HG03469 (cell line): ENCODE results near the gene BCLAF1.
"Not testable (repeated sequence)": the region's sequence is repeated elsewhere in the genome, so short reads cannot be mapped to it uniquely, and the experiment has no call there.

Source experiments
- ATAC-seq: cut with Tn5 transposase; IDR thresholded peaks from one replicate; pipeline ENCODE4 v1.9.1; 2021; ENCODE audit warnings: mild to moderate bottlenecking, moderate library complexity, moderate number of reproducible peaks; ENCODE audit not compliant: unreplicated experiment

BCLAF1 gene

DNA sequence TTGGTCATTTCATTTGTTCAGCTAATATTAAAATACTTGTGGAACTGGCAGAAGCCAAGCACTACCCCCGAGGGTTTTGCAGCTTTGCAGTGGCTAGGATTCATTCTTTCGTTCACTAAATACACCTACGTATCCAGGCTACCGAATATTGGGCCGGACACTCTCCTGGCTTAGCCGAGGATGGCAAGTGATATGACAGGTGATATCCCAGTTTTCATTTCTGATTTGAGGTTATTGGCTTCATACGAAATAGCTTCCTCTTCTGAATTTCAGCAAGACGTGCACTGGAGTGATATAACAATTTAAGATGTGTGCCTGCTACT lies 39.0 kb downstream of the BCLAF1 start:
- peak; percentile 0 for ATAC-seq

DNA sequence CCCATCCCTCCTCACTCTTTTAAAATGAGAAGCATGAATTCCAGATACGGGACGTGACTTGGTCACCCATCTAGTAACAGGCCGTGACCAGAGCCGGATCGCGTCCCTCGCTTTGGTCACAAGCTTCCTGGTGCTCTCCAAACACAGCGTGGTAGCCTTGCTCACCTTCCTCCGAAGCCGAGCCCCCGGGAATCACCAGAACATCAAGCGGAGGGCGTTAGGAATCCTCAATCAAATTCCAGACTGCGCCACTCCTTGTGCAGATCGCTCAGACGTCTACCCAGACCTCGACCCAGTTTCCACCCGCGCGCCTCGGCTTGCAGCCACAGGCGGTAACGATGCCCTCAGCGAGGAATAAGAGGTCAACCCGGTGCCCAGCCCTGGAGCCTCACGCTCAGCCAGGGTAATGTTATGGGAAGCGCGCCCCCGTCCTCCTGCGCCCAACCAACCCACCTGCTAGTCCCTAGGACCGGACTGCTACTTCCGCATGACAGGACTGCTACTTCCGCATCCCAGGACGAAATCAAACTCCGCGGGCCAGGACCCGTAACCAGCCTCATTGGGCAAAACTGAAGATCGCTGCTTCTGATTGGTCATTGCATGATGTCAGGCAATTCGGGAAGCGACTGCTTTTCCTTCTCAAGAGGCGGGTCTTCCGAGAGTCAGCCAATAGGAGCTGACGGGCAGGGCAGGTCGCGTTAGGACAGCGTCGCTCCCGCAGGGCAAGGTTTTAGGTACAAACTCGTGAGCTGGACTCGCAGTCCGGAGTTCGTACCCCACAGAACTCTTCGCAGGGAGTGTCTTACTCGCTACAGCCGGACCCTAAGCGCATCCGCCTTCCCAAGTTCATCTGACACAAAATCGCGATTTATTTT lies 39.6 kb downstream of the BCLAF1 start, which contains the start of gene MTFR2:
Gene MTFR2 (minus strand): TSS at position 501 of the 875 bp plus-strand sequence. CDS start 1,212 bp downstream, outside the sequence.
- ATAC-seq = peak; percentile 96

DNA sequence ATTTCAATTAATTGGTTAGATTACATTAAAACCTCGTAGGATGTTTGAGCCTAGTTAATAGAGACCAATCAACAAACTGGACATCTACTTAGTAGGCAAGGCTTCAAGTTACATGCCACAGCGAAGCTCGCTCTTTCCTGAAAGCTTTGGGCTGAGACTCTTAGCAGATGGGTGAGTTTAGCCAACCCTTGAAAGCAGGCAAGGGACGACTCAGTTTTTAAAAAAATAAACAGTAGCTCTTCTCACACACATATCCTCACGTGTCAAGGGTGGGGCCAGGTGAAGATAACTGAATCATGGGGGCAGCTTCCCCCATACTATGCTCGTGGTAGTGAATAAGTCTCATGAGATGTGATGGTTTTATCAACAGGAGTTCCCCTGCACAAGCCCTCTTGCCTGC lies 40.3 kb downstream of the BCLAF1 start:
- no peak for ATAC-seq

DNA sequence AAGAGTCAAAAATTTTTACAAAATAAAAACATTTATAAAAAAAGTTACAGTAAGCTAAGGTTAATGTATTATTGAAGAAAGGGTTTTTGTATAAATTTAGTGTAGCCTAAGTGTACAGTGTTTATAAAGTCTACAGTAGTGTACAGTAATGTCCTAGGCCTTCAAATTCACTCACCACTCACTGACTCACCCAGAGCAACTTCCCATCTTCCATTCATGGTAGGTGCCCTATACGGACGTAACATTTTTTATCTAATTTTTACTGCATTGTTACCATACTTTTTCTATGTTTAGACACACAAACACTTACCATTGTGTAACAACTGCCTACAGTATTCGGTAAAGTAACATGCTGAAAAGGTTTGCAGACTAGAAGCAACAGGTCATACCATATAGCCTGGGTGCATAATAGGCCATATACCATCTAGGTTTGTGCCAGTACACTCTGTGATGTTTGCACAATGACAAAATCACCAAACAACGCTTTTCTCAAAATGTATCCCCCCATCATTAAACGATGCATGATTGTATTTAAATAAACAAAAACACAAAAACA lies 45.5 kb downstream of the BCLAF1 start:
- ATAC-seq = no peak

DNA sequence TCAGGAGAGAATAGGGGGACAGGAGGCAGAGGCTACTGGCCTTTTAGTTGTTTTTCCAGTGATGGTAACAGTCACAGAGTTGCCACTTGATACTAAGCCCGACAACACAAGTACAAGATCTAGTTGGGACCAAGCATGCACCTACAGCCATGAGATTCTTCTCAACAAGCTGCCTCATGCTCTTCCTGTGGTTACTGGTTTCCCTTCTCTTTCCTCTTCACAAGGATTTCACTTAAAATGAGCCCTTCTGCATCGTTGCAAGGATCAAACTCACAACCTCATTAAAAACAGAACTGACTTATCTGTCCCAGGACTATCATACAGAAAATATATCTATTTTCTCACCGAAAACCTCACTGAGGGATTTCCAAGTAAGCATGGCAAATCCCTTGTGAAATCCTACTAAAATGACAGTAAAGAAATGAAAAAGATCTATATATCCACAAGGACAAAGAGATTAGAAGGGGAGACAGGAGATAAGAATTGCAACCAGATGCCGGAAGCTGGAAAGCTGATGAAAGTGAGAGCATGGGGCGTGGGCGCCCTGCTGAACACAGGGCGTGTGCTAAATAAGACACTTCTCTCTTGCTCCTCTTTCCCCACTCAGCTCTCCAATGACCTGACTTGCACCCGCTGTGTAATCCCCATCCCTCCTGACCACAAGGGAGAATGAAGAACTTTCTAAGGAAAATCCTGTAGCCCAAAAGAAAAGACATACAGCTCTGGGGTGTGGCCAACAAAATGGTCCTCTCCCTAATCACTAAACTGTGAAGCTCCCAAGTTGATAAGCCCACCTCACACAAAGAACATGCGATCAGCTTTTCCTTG lies 53.0 kb downstream of the BCLAF1 start:
- ATAC-seq = no peak

DNA sequence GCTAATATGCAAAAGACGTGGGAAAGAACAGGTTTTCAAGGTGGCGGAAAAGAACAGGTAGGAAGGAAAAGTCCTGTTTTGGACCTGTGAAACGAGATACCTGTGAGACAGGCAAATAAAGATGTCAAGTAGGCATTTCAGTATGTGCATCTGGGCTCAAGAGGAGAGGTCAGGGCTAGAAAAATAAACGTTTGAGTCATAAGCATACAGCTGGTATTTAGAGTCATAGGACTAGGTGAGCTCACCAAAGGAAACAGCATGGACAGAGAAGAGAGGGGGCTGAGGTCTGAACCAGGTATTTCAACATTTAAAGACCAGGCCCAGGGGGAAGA lies 54.4 kb downstream of the BCLAF1 start:
- no peak for ATAC-seq

DNA sequence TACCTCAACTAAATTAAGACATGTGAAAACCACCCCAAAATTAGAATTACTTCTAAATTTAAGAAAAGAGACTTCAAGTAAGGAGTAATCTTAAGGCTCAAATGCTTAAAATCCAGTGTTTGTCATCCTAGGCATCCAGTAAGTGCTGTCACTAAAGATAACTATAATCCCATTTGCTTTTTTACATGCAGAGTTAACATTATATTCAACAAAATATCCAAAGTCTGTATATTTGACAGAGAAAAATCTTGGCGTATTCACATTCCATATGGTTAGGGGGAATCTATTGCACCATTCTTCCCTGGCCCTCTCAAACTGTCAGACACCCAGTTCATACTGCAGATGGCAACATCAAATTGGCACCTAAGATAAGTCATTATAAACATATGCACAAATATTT lies 56.9 kb downstream of the BCLAF1 start:
- ATAC-seq = no peak

DNA sequence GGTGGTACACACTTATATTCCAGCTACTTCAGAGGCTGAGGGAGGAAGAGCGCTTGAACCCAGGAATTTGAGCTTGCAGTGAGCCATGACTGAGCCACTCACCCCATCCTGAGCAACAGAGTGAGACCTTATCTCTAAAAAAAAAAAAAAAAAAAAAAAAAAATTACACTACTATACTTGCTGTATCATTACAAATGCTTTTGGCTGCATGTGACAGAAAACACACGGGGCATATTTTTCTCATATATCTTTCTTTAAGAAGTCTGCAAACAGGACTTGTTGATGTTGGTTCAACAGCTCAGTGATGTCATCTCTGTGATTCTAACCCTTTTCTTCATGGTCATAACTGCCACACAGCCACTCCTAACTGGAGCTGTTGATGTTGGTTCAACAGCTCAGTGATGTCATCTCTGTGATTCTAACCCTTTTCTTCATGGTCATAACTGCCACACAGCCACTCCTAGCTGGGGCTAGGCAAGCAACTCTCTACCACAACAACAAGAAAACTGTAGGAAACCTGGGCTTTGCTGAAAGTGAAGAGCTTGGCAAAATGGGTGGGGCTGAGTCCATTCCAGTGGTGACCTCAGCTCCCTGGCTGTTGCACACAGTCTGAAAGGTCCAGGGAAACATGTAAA lies 59.3 kb downstream of the BCLAF1 start:
- no peak for ATAC-seq

DNA sequence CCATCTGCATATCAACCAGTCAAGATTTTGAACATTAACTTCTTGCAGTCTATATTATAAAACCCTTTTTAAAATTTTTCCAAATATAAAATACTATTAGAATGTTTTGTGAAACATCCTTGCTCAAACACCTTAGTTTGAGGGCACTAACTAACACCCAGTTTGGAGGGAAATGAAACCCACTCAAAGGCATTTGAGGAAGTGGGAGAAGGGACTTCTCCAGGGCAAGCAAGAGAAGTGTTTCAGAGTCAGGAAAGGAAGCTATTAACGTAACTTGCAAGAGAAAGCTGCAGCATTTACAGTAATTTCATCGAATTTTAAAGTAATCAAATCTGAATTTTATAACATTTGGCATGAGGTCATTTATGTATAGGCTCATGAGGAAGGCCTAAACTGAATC lies 60.8 kb downstream of the BCLAF1 start:
- peak; percentile 53 for ATAC-seq

DNA sequence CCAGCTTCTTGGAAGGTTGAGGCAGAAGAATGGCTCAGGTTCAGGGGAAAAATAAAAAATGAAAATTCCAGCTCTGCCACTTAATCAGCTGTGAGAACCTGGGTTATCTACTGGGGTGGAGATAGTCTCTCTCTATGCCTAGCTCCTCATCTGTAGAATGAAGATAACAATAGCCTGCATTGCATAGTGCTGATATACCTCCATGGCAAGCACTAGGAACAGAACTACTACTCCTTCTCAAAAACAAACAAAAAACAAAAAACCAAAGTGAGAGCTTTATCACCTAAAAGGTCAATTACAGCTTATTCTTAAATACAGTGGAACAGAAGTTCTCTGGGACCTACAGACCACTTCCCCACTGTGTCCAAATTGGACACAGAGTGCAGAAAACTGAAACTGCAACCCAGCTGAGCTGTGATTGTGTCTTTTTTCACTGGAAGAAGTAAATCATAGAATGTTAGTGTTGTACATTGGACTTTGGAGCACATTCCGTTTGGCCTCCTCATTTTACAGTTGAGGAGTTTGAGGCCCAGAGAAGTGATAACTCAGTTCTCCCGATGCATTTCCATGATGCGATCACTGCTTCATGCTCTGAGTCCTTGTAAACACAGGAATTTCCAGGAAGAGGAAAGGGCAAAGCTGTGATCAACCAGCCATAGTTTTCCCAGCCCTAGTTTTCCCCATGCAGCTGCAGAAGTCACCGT lies 62.8 kb downstream of the BCLAF1 start:
- ATAC-seq = no peak

DNA sequence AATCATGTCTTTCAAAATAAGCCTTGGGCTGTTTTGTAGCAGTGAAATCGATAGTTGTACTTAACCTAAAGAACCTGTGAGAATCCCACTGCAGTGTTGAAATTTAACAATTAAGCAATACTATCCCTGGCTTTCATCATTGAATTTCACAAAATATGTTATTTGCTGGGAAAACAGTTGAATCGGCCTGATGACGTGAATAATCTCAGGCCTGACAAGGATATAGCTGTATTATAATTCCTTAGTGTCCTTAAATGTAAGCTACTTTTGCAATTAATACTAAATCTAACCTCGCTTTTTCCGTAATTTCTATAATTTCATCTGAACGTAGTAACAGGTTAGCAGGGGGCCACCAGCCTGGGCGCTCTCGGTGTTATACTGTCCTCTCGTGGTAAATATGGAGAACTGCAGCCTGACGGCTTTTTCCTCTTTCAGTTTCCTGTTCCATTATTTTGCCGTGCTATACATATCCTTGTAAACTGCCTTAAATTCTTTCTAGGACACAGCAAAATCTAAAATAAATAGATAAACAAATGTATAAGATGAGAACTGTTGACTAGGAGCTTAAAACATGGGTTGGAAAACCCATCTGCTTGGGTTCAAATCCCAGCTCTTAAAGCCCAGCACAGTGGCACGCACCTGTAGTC lies 63.5 kb downstream of the BCLAF1 start:
- no peak for ATAC-seq

DNA sequence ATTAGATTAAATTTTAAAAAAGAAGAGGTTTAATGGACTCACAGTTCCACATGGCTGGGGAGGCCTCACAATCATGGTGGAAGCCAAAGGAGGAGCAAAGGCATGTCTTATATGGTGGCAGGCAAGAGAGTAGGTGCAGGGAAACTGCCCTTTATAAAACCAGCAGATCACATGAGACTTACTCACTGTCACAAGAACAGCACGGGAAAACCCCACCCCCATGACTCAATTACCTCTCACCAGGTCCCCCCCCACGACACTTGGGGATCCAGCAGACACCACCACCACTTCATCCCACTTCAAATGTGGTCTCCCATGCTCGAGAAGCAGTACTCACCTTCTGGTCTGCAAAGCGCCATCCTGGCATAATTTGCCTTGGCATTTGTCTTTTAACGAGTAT lies 64.2 kb downstream of the BCLAF1 start:
- ATAC-seq = no peak

DNA sequence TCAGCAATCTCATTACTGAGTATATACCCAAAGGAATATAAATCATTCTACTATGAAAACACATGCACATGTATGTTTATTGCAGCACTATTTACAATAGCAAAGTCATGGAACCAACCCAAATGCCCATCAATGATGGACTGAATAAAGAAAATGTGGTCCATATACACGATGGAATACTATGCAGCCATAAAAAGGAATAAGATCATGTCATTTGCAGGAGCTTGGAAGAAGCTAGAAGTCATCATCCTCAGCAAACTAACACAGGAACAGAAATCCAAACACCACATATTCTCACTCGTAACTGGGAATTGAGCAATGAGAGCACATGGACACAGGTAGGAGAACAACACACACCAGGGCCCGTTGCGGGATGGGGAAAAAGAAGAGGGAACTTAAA lies 64.7 kb downstream of the BCLAF1 start:
- ATAC-seq = not testable (repeated sequence)

DNA sequence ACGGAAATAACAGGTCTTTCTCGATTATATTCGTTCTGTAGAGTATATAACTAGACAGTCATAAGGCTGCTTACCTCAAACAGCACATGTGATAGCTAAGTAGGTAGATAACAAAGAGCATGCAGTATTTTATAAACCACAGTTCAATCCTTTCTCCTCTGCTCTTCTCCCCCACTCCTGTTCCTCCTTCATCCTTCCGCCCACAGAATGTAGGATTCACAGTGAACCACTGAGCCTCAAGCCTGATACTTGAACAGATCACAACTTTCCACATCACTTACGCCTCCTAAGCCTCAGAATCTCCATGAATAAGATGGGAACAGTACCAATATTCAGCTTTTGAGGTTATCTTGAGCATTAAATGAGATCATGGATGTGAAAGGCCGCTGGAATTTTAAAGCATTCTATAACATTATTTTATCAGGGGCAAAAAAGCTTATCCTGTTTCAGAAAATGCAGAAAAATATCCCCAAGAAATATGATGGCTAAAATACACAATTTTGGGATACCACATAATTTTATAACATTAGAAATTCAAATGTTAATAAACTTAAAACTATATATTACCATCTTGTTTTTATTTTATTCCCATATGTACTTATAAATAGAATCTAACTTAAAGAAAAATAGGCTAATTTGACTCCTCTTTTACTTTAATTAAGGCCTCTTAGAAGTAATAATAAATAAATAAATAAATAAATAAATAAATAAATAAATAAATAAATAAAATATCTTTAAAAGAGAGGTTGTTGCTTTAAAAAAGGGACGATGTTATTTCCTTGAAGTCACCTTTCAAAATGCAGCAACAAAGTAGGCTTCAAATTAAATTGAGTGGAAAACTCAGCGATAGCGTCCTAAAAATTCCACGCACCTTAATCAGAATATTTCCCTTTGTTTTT lies 72.9 kb downstream of the BCLAF1 start:
- no peak for ATAC-seq

DNA sequence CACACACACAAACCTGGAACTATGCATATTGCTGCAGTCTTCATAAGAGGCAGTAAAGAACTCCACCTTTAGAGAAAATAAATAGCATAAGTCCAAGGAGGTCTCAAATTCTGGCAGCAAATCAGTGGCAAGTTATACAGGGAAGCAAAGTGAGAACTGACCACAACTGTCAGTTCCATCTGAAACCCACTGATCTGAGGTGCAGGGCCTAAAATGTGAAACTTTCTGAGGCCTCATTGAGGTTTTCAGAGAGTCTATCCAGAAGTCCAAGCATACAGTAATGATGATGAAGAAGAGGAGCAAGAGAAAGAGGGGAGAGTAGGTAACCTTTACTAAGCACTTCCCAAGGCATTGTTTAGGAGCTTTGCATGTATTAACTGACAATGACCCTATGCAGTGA lies 75.8 kb downstream of the BCLAF1 start:
- no peak for ATAC-seq

DNA sequence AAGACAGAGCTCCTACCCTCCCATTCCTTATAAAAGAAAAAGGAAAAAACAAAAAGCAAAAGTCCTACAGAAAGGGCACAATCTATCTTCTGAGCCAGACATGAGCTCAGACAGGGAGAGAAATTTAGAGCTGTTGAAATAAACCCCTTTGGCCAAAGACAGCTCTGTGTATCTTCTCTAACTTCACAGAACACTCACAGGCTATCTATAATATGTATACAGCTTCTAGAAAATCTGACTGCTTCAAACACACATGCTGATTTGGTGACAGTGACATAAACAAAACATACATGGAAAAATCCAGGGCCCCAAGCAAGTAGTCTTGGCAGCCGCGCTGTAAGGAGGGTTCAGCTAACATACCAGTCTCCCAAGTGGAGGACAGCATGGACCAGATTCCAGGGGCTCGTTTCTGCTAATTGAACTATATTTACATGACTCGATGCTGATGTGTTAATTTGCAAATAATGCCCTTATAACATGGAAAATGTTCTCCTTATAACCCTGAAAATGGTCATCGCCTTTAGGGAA lies 76.6 kb downstream of the BCLAF1 start:
- no peak for ATAC-seq

DNA sequence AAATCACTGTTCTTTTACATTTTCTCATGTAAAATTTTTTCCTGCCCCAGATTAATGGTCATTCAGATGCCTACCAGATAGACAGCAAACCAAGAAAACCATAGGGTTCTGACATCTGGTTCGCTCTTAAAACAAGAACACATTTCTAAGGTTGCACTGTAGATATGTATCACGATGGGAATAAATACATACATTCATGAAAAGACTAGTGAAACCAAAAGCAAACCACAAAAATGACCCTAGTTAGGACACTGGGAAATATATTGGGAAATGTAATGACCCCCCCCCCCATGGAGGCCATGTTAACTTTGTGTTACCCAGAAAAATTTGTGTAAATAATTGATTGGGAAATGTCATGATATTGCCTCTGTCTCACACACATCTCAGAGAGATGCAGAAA lies 77.0 kb downstream of the BCLAF1 start:
- no peak for ATAC-seq

DNA sequence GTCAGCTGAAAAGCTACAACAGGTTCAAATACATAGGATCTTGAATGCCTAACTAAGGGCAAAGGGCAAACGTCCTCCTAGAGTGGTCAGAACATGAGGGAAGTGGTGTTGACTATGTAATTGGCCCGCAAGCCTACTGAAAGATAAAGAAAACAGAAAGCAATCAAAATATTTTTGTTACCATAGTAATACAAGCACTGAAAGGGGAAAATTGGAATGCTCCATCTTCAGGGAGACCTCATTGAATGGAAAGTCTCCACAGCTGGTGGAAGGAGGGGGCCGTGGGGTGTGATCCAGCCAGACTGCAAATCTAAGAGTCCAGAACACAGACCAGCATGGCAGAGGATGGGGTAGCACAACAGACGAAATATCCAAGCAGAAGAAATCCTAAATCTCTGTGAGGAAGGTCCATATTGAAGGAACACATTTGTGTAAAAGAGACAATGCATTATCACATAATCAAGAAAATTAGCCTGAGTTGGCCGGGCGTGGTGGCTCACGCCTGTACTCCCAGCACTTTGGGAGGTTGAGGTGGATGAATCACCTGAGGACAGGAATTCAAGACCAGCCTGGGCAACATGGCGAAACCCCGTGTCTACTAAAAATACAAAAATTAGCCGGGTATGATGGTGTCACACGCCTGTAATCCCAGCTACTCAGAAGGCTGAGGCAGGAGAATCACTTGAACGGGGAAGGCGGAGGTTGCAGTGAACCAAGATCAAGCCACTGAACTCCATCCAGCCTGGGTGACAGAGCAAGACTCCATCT lies 79.1 kb downstream of the BCLAF1 start:
- no peak for ATAC-seq
